SK-N-SH (cell line): ENCODE results near the gene DCLK1.

Experiments
- CTCF ChIP-seq: fragments of 200-600 bp; sonication (generic); IDR thresholded peaks from 2 replicates; pipeline ENCODE4 v1.6.1; 2017; ENCODE audit warnings: antibody characterized with exemption, mild to moderate bottlenecking, moderate library complexity
- EP300 ChIP-seq, 2 experiments: IDR thresholded peaks; 2 replicates each; pipeline versions ENCODE4 v1.4.0 to v1.6.1; 2012; ENCODE audit warnings: borderline replicate concordance in 1 of 2, low read depth in 1 of 2, low read length in 1 of 2
- EZH2phosphoT487 ChIP-seq: fragments of 200-600 bp; sonication (generic); IDR thresholded peaks from 2 replicates; pipeline ENCODE4 v1.6.1; 2017; ENCODE audit warnings: low read depth, mixed run types, mild to moderate bottlenecking, antibody characterized with exemption, moderate library complexity, borderline replicate concordance
- GABPA ChIP-seq: IDR thresholded peaks from 2 replicates; pipeline ENCODE4 v1.4.0; 2012; ENCODE audit warnings: low read depth, mild to moderate bottlenecking
- JUND ChIP-seq: IDR thresholded peaks from 2 replicates; pipeline ENCODE4 v1.4.0; 2012
- RCOR1 ChIP-seq: fragments of 150-350 bp; IDR thresholded peaks from 2 replicates; pipeline ENCODE4 v1.6.1; 2017; ENCODE audit warnings: antibody characterized with exemption, low read length
- TAF1 ChIP-seq: IDR thresholded peaks from 2 replicates; pipeline ENCODE4 v1.6.1; 2012; ENCODE audit warnings: low read depth, mild to moderate bottlenecking, low read length, moderate library complexity, borderline replicate concordance
- TEAD4 ChIP-seq: IDR thresholded peaks from 2 replicates; pipeline ENCODE4 v1.4.0; 2012; ENCODE audit warnings: mild to moderate bottlenecking, borderline replicate concordance; ENCODE audit not compliant: insufficient read depth
- YY1 ChIP-seq: IDR thresholded peaks from 2 replicates; pipeline ENCODE4 v1.4.0; 2012; ENCODE audit warnings: low read depth, mild to moderate bottlenecking

DNA sequence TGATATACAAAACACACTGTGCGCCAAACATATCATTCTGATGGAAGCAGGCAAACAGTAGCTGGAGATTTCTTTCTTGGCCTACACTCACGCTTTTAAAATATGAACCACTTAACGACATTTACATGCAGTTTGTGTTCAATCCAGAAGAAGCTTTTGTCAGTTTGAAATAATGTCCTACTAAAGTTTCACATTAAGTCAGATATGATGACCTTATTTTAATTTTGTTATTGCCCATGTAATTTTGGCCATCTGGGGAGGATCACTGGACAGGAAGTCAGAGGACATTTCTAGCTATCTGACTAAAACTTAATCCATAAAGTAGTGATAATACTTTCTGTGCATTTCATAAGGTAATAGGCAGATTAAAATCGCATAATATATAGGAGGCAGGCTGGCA lies 98.1 kb downstream of the DCLK1 start:
- TF ChIP-seq TAF1 = no peak
- TF ChIP-seq JUND = no peak
- TF ChIP-seq CTCF = no peak
- TF ChIP-seq TEAD4 = no peak
- no peak for TF ChIP-seq GABPA
- TF ChIP-seq YY1 = no peak
- TF ChIP-seq EZH2phosphoT487 = no peak
- TF ChIP-seq EP300 (IDR thresholded peaks at IDR 0.05; ENCODE audit: borderline replicate concordance in 1 of 2, low read depth in 1 of 2, low read length in 1 of 2) = no peak; a peak in 1 of 4 replicates
- no peak for TF ChIP-seq RCOR1
